Bronchial epithelial cell (primary cell): ENCODE results near the gene SNX5. TPM values are rescaled to one million over a fixed set of nuclear protein-coding genes. Genes with fewer than 3 reads are reported as not detected.

ENCODE experiments used
- DNase-seq: peaks from one replicate; pipeline ENCODE4 v3.0.0-alpha.2; 2010; ENCODE audit warnings: low read depth
- FAIRE-seq: peaks from 2 replicates; lab custom pipeline; 2011; peaks lifted over from hg19 to GRCh38; lab: Jason Lieb, UNC
- H3K27me3 ChIP-seq: 2 replicates; pipeline ENCODE4 v1.5.1; 2011; ENCODE audit warnings: low read length; ENCODE audit not compliant: control insufficient read depth, insufficient read depth
- H3K36me3 ChIP-seq: 2 replicates; pipeline ENCODE4 v1.5.1; 2011; ENCODE audit warnings: low read length; ENCODE audit not compliant: control insufficient read depth, insufficient read depth
- H3K4me3 ChIP-seq: 2 replicates; pipeline ENCODE4 v1.5.1; 2011; ENCODE audit warnings: mild to moderate bottlenecking, low read depth, low read length, control low read depth
- total RNA-seq: library from RNA; depleted of rRNA; stranded (reverse); fragments of >200 nt; gene quantifications from 2 replicates; pipeline ENCODE4 v1.2.1, GENCODE V29; 2014
- TF ChIP-seq, protein P1 (sequence below): IDR thresholded peaks from 2 replicates; pipeline ENCODE4 v1.5.1; 2011; ENCODE audit warnings: mild to moderate bottlenecking, moderate library complexity, low read length, control low read depth, inconsistent platforms; ENCODE audit not compliant: insufficient read depth, severe bottlenecking

The SNX5 gene
- total RNA-seq, 1 donor from 2014 or later = 152 TPM

GRCh38 chr20:17946040-17946439 is 22.6 kb downstream of the SNX5 start:
- no peak for FAIRE-seq
- TF ChIP-seq, protein P1, sequence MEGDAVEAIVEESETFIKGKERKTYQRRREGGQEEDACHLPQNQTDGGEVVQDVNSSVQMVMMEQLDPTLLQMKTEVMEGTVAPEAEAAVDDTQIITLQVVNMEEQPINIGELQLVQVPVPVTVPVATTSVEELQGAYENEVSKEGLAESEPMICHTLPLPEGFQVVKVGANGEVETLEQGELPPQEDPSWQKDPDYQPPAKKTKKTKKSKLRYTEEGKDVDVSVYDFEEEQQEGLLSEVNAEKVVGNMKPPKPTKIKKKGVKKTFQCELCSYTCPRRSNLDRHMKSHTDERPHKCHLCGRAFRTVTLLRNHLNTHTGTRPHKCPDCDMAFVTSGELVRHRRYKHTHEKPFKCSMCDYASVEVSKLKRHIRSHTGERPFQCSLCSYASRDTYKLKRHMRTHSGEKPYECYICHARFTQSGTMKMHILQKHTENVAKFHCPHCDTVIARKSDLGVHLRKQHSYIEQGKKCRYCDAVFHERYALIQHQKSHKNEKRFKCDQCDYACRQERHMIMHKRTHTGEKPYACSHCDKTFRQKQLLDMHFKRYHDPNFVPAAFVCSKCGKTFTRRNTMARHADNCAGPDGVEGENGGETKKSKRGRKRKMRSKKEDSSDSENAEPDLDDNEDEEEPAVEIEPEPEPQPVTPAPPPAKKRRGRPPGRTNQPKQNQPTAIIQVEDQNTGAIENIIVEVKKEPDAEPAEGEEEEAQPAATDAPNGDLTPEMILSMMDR = no peak
- Histone ChIP-seq H3K27me3 (no peaks in the 10 kb centered on the region), H3K4me3 (no peak overlapping the region), H3K36me3 (peaks cover 30% of the 10 kb centered on the region)
- DNase-seq = no peak

DNA sequence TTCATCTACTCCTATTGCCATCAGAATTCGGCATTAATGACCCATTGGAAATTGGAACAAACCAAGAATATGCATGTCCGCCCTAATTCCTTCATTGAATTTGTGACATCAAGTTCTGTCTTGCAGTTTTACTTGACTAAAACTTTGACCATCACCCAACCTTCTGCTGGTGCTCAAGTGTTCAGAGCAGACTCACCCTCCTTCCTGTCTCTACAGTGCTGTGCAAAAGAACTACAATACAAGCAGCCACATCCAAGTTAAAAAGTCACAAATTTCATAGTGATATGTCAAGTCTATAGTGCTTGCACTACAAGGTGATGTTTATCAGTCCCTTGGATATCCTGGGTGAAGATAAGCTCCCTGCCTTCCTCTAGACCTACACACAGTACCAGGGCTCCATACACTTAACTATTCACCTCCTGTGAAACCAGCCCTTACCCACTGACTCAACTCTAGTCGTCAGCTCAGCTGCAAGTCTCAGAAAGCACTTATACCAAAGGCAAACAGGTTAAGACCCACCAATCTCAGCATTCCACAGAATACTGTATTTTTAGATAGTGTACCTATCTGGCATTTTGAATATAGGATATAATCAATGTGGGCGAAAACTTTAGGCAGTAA is 23.6 kb downstream of the SNX5 start:
- Histone ChIP-seq H3K4me3 (no peak overlapping the region), H3K27me3 (no peaks in the 10 kb centered on the region), H3K36me3 (peaks cover 23% of the 10 kb centered on the region)
- TF ChIP-seq, protein P1 = no peak
- no peak for FAIRE-seq
- DNase-seq = no peak

GRCh38 chr20:17943343-17943742 is 25.3 kb downstream of the SNX5 start:
- Histone ChIP-seq H3K4me3 (no peak overlapping the region), H3K36me3 (peaks cover 16% of the 10 kb centered on the region), H3K27me3 (no peaks in the 10 kb centered on the region)
- DNase-seq = no peak
- TF ChIP-seq, protein P1 = no peak
- FAIRE-seq = no peak

- Histone ChIP-seq H3K27me3 (no peaks in the 10 kb centered on the region), H3K4me3 (no peak overlapping the region), H3K36me3 (peaks cover 14% of the 10 kb centered on the region)
- TF ChIP-seq, protein P1 = no peak
- FAIRE-seq (no peak), DNase-seq (no peak)
These were observed 26.8 kb downstream of the SNX5 start for GRCh38 chr20:17941826-17942196.

- Histone ChIP-seq H3K4me3 (no peak overlapping the region), H3K36me3 (peaks cover 13% of the 10 kb centered on the region), H3K27me3 (no peaks in the 10 kb centered on the region)
- TF ChIP-seq, protein P1 = no peak
- no peak for FAIRE-seq
- no peak for DNase-seq
These were observed 27.3 kb downstream of the SNX5 start for GRCh38 chr20:17941087-17941825.
